Measurements from ENCODE around the gene TTC12. TPM values are rescaled to one million over a fixed set of nuclear protein-coding genes. Genes with fewer than 3 reads are reported as not detected.

TTC12 gene
- total RNA-seq, 1 experiment from 2014 or later: 7.6 TPM

- DNase-seq (ENCODE audit: low spot score): no peak
- no peaks in the 10 kb centered on the region for H3K4me1 Mint-ChIP-seq
- H3K27me3 Mint-ChIP-seq (ENCODE audit: low read depth): no peaks in the 10 kb centered on the region
- H3K9me3 Mint-ChIP-seq: no peaks in the 10 kb centered on the region
- ChIA-PET POLR2A (no interaction called here), CTCF (no interaction called here)
- H3K4me3 Mint-ChIP-seq: no peak overlapping the region
- ATAC-seq: no peak
- peaks cover 12% of the 10 kb centered on the region for H3K36me3 Mint-ChIP-seq
- TF ChIP-seq MXD4 (CRISPR knock-in tag; IDR thresholded peaks at IDR 0.05; ENCODE audit: borderline replicate concordance) (no peak), GABPB1 (CRISPR knock-in tag; IDR thresholded peaks at IDR 0.05) (no peak), NFYB (CRISPR knock-in tag; conservative IDR thresholded peaks at IDR 0.05; ENCODE audit: low read depth) (no peak), CBFB (CRISPR knock-in tag; IDR thresholded peaks at IDR 0.05; ENCODE audit: low read depth) (no peak), ZNF263 (CRISPR knock-in tag; IDR thresholded peaks at IDR 0.05; ENCODE audit: low read depth) (no peak), FOXK1 (CRISPR knock-in tag; IDR thresholded peaks at IDR 0.05) (no peak), AFF4 (CRISPR knock-in tag; IDR thresholded peaks at IDR 0.05; ENCODE audit: borderline replicate concordance) (no peak), FOXP4 (CRISPR knock-in tag; IDR thresholded peaks at IDR 0.05) (no peak), CDX4 (CRISPR knock-in tag; IDR thresholded peaks at IDR 0.05; ENCODE audit: borderline replicate concordance) (no peak), ELF4 (CRISPR knock-in tag; IDR thresholded peaks at IDR 0.05; ENCODE audit: low read depth) (no peak), ETV6 (CRISPR knock-in tag; IDR thresholded peaks at IDR 0.05) (no peak), ZSCAN18 (CRISPR knock-in tag; IDR thresholded peaks at IDR 0.05) (no peak), SP1 (CRISPR knock-in tag; conservative IDR thresholded peaks at IDR 0.05) (no peak)
- H3K27ac Mint-ChIP-seq: no peak overlapping the region
Observed at GRCh38 chr11:113341388-113342165, 27.2 kb downstream of the TTC12 start.

GRCh38 chr11:113345978-113346377 is 31.6 kb downstream of the TTC12 start:
- ATAC-seq (no peak), DNase-seq (ENCODE audit: low spot score) (no peak)
- no peak overlapping the region for H3K27ac Mint-ChIP-seq
- peaks cover 8% of the 10 kb centered on the region for H3K36me3 Mint-ChIP-seq
- H3K4me1 Mint-ChIP-seq: no peaks in the 10 kb centered on the region; the same call in 1 of the 2 replicates
- POLR2A ChIA-PET: no interaction called here
- CTCF ChIA-PET: interaction anchor here (1.4 to 1.5 kb wide), 2 partner anchors 42 to 384 kb away, joined by 3 to 5 read pairs; partner anchors contain the start of gene ANKK1
- no peaks in the 10 kb centered on the region for H3K9me3 Mint-ChIP-seq
- TF ChIP-seq ZNF396 (CRISPR knock-in tag; IDR thresholded peaks at IDR 0.05; ENCODE audit: borderline replicate concordance) (no peak), JAZF1 (CRISPR knock-in tag; IDR thresholded peaks at IDR 0.05) (no peak)
- no peaks in the 10 kb centered on the region for H3K27me3 Mint-ChIP-seq (ENCODE audit: low read depth)
- no peak overlapping the region for H3K4me3 Mint-ChIP-seq
